Peyer's patch (tissue), 4 donors: ENCODE measurements around the gene ABCC8.

Experiments
- POLR2A ChIP-seq, 2 donors: fragments of 450-650 bp; IDR thresholded peaks; one replicate each; pipeline ENCODE4 v1.5.1; 2017; ENCODE audit warnings: antibody characterized with exemption in 2 of 2, mild to moderate bottlenecking in 2 of 2, moderate library complexity in 2 of 2
- TF ChIP-seq, protein P1 (sequence below), 6 experiments: fragments of 450-650 bp in 4 of 6; fragments of 200-600 bp in 2 of 6; sonication (generic) in 1 of 6; IDR thresholded peaks; one replicate each; pipeline ENCODE4 v1.5.1; 2017 to 2019; ENCODE audit warnings: antibody characterized with exemption in 6 of 6, mild to moderate bottlenecking in 3 of 6, moderate library complexity in 1 of 6

- TF ChIP-seq POLR2A (IDR thresholded peaks at IDR 0.05): no peak
- TF ChIP-seq, protein P1, sequence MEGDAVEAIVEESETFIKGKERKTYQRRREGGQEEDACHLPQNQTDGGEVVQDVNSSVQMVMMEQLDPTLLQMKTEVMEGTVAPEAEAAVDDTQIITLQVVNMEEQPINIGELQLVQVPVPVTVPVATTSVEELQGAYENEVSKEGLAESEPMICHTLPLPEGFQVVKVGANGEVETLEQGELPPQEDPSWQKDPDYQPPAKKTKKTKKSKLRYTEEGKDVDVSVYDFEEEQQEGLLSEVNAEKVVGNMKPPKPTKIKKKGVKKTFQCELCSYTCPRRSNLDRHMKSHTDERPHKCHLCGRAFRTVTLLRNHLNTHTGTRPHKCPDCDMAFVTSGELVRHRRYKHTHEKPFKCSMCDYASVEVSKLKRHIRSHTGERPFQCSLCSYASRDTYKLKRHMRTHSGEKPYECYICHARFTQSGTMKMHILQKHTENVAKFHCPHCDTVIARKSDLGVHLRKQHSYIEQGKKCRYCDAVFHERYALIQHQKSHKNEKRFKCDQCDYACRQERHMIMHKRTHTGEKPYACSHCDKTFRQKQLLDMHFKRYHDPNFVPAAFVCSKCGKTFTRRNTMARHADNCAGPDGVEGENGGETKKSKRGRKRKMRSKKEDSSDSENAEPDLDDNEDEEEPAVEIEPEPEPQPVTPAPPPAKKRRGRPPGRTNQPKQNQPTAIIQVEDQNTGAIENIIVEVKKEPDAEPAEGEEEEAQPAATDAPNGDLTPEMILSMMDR (IDR thresholded peaks at IDR 0.05): no peak
These were observed 17.4 kb upstream of the ABCC8 start for GRCh38 chr11:17494019-17494418.
